ENCODE data around the gene HOXB6. TPM values are rescaled to one million over a fixed set of nuclear protein-coding genes. Genes with fewer than 3 reads are reported as not detected.

The HOXB6 gene
- total and polyA plus RNA-seq, 4 donors, result 5.3 to 7.5 (median 5.7) TPM

DNA sequence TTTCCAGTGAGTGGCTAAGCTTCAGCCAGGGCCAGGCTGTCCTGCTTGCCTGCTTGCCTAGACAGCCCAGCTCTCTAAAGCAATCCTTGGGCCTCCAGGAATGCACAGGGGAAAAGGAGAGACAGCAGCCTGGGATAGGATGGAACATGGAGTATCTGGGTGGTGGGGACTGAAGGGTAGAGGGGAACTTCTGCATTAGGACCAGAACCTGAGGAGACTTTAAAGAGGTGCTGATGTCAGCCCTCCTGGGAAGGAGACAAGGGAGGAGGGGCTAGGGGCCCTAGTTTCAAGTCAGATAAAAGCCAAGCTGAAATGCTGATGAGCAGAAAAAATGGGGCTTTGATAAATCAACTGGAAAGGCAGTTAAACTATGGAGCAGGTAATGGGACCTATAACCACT is 4.2 kb upstream of the HOXB6 start:
- no peak for ATAC-seq (ENCODE audit: insufficient read depth, low FRiP score)
- Histone ChIP-seq H3K27ac (ENCODE audit: low read depth in 1 of 2, low read length in 1 of 2) (no peak overlapping the region), H3K9me3 (ENCODE audit: control insufficient read depth in 4 of 4, insufficient read depth in 3 of 4, low read length in 3 of 4) (peaks cover 0 to 4% (median 0%) of the 10 kb centered on the region in 4 donors), H3K4me3 (no peak overlapping the region), H3K36me3 (ENCODE audit: control insufficient read depth in 4 of 4, insufficient read depth in 4 of 4, low read length in 4 of 4) (peaks cover 0 to 8% (median 0%) of the 10 kb centered on the region in 4 donors), H3K4me1 (ENCODE audit: control insufficient read depth in 5 of 5, insufficient read depth in 5 of 5, low read length in 5 of 5) (peaks cover 0 to 21% (median 2%) of the 10 kb centered on the region in 5 donors), H3K9ac (ENCODE audit: insufficient read depth in 1 of 2, low read length in 2 of 2) (no peak overlapping the region), H3K27me3 (ENCODE audit: control insufficient read depth in 3 of 3, insufficient read depth in 3 of 3, low read length in 2 of 3) (peaks cover 2 to 78% (median 37%) of the 10 kb centered on the region in 3 donors)
- TF ChIP-seq, protein P1, sequence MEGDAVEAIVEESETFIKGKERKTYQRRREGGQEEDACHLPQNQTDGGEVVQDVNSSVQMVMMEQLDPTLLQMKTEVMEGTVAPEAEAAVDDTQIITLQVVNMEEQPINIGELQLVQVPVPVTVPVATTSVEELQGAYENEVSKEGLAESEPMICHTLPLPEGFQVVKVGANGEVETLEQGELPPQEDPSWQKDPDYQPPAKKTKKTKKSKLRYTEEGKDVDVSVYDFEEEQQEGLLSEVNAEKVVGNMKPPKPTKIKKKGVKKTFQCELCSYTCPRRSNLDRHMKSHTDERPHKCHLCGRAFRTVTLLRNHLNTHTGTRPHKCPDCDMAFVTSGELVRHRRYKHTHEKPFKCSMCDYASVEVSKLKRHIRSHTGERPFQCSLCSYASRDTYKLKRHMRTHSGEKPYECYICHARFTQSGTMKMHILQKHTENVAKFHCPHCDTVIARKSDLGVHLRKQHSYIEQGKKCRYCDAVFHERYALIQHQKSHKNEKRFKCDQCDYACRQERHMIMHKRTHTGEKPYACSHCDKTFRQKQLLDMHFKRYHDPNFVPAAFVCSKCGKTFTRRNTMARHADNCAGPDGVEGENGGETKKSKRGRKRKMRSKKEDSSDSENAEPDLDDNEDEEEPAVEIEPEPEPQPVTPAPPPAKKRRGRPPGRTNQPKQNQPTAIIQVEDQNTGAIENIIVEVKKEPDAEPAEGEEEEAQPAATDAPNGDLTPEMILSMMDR (IDR thresholded peaks at IDR 0.05; ENCODE audit: control extremely low read depth, extremely low read depth), result no peak
- no peak for DNase-seq

DNA sequence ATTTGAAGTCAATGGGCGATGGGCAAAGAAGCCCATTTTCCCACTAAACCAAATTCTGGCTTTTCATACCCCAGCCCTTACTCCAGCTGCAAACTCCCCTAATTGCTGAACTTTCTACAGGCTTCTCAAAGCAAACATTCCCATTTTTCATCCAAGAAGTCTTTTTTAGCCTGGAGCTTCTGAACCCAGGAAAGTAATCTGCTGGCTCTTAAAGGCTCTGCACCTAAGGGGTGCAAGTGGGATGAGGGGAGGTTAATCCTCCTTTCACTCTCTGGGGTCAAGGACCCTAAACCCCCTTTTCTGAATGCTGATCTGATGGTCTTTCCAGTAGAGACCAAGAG is 3.7 kb upstream of the HOXB6 start:
- WGBS, 2 donors, result 87 to 94% methylated on average over 1 of the region's 1 CpG
- Histone ChIP-seq H3K27me3 (ENCODE audit: control insufficient read depth in 3 of 3, insufficient read depth in 3 of 3, low read length in 2 of 3) (peaks cover under 1 to 79% (median 36%) of the 10 kb centered on the region in 3 donors), H3K9me3 (ENCODE audit: control insufficient read depth in 4 of 4, insufficient read depth in 3 of 4, low read length in 3 of 4) (peaks cover 0 to 4% (median 0%) of the 10 kb centered on the region in 4 donors), H3K4me1 (ENCODE audit: control insufficient read depth in 5 of 5, insufficient read depth in 5 of 5, low read length in 5 of 5) (peaks cover 0 to 17% (median 0%) of the 10 kb centered on the region in 5 donors), H3K4me3 (no peak overlapping the region), H3K9ac (ENCODE audit: insufficient read depth in 1 of 2, low read length in 2 of 2) (no peak overlapping the region), H3K27ac (ENCODE audit: low read depth in 1 of 2, low read length in 1 of 2) (no peak overlapping the region), H3K36me3 (ENCODE audit: control insufficient read depth in 4 of 4, insufficient read depth in 4 of 4, low read length in 4 of 4) (peaks cover 0 to 8% (median 0%) of the 10 kb centered on the region in 4 donors)
- TF ChIP-seq, protein P1 (IDR thresholded peaks at IDR 0.05; ENCODE audit: control extremely low read depth, extremely low read depth), result no peak
- no peak for ATAC-seq (ENCODE audit: insufficient read depth, low FRiP score)
- DNase-seq, result no peak

DNA sequence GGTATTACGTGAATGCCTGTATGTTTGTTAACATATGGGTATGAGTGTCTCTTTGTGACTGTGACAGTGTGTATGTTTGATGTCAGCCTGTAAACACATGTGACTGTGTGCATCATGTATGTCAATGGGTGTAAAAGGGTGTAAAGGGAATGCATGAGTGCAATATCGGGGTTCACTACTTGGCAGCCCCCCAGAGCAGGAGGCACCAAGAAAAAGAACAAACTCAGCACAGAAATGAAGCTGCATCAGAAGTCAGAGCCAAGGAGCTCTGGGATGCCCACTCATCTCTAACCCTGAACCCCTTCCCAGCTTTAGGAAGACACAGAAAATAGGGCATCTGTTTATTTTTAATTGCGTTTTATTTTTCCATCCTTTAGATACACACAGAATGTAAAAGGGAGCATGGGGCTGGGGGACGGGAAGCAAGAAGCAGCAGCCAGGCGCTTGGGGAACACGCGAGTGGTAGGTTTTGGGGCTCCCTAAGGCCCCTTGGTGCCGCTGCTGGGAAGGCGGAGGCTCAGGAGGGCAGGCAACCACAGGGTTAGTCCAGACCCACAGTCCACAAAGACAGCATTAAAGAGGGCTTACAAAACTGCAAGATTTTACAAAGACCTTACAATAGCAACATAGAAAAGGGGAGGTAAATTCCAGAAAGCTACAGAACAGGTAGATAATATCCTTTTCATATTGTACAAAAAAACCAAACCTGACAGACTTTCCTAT is 2.3 kb upstream of the HOXB6 start:
- WGBS, 2 donors, result 63 to 76% methylated on average over 9 of the region's 9 CpGs
- no peak for ATAC-seq (ENCODE audit: insufficient read depth, low FRiP score)
- no peak overlapping the region for H3K9ac ChIP-seq (ENCODE audit: insufficient read depth in 1 of 2, low read length in 2 of 2)
- peaks cover 0 to 4% (median 0%) of the 10 kb centered on the region in 4 donors for H3K9me3 ChIP-seq (ENCODE audit: control insufficient read depth in 4 of 4, insufficient read depth in 3 of 4, low read length in 3 of 4)
- peaks cover 0 to 8% (median 0%) of the 10 kb centered on the region in 4 donors for H3K36me3 ChIP-seq (ENCODE audit: control insufficient read depth in 4 of 4, insufficient read depth in 4 of 4, low read length in 4 of 4)
- peaks cover 0 to 84% (median 40%) of the 10 kb centered on the region in 3 donors for H3K27me3 ChIP-seq (ENCODE audit: control insufficient read depth in 3 of 3, insufficient read depth in 3 of 3, low read length in 2 of 3)
- peaks cover 0 to 13% (median 0%) of the 10 kb centered on the region in 5 donors for H3K4me1 ChIP-seq (ENCODE audit: control insufficient read depth in 5 of 5, insufficient read depth in 5 of 5, low read length in 5 of 5)
- no peak overlapping the region for H3K27ac ChIP-seq (ENCODE audit: low read depth in 1 of 2, low read length in 1 of 2)
- H3K4me3 ChIP-seq, result no peak overlapping the region
- TF ChIP-seq, protein P1 (IDR thresholded peaks at IDR 0.05; ENCODE audit: control extremely low read depth, extremely low read depth), result no peak
- DNase-seq, result no peak
